Embryonic facial prominence (tissue), 1 donor: ENCODE measurements around the gene MEOX1.
A peak's percentile ranks its signal among the peaks of the same experiment; 100 is the strongest.

Source experiments
- DNase-seq: peaks from one replicate; pipeline ENCODE4 v3.0.0-alpha.2; 2016; ENCODE audit errors: extremely low spot score

MEOX1 gene

DNA sequence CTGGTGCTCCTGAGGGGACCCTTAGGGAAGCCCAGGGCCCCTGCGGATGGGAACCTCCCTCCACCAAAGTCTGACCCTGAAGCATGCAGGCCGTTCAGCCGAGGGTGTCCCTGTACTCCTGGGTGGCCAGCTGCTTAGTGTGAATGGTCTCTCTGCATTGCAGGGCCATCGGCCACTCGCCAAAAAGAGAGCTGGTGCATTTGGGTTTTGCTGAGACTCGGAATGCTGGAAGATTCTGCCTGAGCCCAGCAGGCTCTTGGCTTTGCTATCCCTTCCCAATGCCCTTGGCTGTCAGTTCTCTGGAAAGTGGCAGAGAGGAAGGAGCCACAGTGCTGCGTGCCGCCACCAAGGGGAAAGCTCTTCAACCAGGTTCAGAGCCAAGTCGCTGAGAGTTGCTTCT lies 2.8 kb downstream of the MEOX1 start:
- no peak for DNase-seq

- DNase-seq: no peak
These were observed 5.9 kb downstream of the MEOX1 start for GRCh38 chr17:43655693-43656255.

DNA sequence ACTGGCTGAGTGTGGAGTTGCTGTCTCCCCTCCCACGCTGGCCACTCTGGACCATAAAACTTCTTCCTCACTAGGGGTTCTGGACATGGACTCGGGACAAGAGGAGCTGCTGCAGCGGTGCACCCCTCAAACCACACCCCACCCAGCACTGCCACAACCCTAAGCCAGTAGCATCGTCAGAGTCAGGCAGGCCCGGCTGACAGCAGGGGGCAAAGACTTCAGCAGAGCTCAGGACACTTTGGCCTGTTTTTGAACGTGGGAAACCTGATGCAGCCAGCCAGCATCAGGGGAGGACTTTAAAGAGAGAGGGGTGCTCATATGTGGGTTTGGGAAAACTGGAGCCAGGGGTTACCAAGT lies 9.6 kb downstream of the MEOX1 start:
- no peak for DNase-seq

- DNase-seq: no peak
These were observed 11.3 kb downstream of the MEOX1 start for GRCh38 chr17:43650471-43650870.

DNA sequence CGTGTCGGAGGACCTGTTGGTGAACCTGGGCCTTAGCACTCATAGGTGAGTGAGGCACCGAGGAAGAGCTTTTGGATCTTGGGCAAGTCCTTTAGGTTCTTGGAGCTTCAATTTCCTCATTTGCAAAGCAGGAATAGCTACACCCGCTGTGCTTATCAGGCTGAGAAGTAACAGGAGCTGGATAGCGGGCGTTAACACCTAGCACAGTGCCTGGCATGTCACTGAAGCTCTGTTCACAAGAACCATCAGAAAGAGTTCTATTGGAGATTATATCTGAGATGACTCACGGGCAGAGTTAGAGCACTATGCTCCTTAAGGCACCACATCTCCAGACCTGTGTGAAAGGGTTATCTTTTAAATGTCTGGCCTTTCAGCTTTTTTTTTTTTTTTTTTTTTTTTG lies 12.8 kb downstream of the MEOX1 start:
- no peak for DNase-seq

- no peak for DNase-seq
These were observed 15.8 kb downstream of the MEOX1 start for GRCh38 chr17:43645765-43646481.

DNA sequence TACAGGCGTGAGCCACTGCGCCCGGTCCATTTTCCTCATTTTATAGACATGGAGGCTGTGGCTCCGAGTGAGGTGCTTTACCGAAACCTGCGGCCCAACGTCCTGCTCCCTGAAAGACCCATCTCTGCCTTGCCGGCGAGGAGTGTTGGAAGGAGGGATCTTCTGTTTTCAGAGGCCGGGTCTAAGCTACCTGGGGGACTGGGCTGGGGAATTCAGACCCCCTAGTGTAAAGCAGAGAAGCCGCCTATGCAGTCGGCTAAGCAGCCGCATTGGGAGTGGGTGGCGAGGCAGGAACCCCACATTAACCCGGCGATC lies 16.3 kb downstream of the MEOX1 start:
- DNase-seq: no peak

DNA sequence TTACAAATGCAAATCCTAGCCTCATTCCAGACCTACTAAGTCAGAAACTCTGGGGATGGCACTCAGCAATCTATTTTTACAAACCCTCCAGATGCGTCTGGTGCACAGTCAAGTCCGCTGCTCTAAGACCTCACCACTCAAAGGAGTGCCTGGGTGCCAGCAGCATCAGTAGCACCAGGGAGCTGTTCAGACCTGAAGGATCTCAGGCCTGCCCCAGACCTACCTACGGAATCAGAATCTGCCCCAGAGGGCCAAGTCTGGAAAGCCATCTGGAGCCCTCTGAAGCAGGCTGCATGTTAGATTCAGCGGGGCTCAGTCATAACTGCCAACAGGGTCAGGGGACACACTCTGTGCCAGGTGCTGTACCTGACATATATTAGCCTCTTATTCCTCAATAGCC lies 17.6 kb downstream of the MEOX1 start:
- no peak for DNase-seq

DNA sequence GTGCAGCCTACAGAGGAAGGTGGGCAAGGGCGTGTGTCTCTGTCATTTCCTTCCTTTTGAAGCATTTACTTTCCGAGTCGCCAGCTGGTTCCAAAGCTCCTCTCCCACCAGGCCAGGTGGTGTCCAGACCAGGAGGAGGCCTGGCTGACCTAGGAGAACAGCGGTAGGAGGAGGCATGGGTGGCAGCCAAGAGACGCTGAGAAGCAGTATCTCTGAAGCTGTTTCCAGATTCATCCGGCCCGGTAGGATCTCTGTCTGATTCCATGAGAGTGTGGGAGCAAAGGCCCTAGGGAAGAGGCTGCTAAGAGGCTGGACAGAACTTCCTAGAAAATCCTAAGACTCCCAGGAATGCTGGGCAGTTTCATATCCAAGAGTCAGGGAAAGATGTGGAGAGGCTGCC lies 20.3 kb downstream of the MEOX1 start:
- no peak for DNase-seq

DNA sequence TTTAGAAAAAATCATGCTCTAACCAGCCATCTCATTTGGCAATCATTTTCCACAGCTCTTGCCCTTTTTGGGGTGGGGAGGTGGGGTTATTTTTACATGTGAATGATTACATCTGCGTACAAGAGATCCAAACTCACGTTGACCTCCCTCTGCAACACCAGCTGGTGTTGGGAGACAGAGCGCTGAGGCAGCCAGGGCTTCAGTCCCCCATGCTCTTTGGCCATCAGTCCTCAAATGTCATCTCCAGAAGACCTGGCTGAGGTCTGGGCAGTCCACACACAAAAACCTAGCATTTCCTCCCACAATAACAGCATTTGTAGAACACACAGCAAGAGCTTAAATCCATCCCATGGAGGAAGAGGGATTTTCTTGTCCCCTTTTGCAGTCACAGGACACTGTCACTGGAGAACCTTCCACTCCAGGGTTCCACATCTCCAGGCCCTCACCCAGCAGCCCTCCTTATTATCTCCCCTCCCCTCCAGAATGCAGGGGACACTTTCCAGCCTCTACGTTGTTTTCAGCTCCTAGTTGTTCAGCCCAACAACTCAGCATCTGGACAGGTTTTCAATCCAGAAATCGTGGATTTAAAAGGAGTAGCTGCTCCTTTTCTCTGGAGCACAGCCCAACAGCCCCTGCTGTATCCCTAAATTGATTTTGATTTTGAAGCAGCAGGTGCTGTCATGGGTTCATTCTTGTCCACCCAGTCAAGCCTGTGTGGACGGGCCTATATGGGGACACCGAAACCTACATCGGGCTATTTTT lies 21.1 kb downstream of the MEOX1 start:
- DNase-seq: no peak

GRCh38 chr17:43637563-43638323 lies 24.0 kb downstream of the MEOX1 start:
- DNase-seq: no peak

GRCh38 chr17:43636426-43636825 lies 25.3 kb downstream of the MEOX1 start:
- DNase-seq: no peak

- no peak for DNase-seq
These were observed 27.1 kb downstream of the MEOX1 start for GRCh38 chr17:43634591-43635125.

GRCh38 chr17:43632221-43632620 lies 29.5 kb downstream of the MEOX1 start:
- DNase-seq: no peak

DNA sequence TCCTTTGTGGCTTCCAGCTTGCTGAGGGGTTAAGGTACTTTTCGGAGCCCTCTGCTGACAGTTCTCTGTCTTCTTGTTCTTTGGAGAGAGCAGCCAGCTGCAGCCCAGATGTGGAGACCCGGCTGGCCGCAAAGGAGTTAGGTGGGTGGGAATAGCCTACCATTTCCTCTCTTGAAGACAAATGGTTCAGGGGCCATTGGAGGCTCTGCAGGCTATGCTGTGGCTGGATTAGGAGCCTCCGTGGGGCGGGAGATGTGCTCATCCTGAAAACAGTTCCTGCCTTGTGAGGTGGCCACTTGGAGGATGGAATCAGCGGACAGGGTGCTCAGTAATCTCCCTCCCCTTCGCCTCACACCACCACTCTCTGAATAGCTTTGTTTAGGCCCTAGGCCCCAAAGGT lies 30.3 kb downstream of the MEOX1 start:
- no peak for DNase-seq

DNA sequence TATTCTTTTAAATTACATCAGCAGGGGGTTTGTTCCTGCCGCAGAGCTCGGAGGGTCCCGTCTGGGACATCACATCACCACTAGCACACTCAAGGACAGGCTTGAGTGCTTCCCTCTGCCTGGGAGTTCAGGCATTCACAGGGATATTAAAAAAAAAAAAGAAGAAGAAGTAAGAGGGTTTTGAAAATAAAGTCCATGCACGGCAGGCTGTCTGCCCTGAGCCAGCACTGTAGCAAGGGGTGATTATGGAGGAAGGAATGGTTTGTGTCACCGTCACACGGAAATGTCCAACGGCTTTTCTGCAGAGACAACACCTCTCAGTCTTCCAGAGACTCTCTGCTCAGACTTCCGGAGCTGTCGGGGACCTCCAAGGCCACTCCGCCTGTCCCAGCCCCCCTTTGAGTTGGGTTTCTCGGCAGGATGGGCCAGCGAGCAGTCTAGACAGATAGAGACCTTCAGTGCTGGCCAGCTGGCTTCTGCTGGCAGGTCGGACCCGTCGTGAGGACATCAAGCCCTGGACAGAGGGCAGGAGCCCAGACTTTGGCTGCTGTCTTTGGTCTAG lies 33.6 kb downstream of the MEOX1 start:
- peak; percentile 25 for DNase-seq

DNA sequence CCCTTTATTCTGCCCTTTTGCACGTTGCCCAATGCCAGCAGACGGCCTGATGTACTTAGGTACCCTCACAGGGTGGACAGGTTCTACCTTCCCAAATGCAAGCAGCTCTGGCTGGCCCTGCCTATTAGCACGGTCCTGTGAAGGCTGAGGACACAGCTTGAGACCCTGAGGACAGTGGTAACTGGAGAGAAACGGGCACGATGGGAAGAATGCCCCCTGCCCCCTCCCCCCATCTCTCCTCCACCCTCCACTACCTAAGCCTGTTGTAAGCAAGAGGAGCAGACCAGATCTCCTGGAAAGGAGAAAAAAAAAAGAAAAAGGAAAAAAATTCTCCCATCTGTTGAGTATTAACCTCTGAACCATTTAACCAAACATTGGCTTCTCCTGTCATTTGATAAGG lies 34.1 kb downstream of the MEOX1 start:
- DNase-seq: no peak

DNA sequence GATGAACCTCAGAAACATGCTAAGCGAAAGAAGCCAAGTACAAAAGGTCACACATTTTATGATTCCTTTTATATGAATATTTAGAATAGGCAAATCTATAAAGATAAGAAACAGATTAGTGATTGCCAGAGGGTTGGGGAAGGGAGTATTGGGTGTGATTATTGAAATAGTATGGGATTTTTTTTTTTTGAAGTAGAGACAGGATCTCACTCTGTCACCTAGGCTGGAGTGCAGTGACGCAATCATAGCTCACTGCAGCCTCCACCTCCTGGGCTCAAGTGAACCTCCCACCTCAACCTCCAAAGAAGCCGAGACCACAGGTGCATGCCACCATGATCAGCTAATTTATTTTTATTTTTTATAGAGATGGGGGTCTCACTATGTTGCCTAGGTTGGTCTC lies 35.7 kb downstream of the MEOX1 start:
- DNase-seq: no peak

DNA sequence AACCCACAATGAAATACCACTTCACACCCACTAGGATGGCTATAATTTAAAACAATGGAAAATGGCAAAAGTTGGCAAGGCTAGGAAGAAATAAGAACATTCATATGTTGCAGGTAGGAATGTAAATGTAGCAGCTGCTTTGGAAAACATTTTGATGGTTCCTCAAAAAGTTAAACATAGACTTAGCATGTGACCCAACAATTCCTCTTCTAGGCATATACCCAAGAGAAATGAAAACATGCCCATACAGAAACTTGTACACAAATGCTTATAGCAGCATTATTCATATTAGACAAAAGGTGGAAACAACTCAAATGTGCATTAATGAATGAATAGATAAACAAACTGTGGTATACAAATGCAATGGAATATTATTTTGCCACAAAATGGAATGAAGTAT lies 36.1 kb downstream of the MEOX1 start:
- no peak for DNase-seq

DNA sequence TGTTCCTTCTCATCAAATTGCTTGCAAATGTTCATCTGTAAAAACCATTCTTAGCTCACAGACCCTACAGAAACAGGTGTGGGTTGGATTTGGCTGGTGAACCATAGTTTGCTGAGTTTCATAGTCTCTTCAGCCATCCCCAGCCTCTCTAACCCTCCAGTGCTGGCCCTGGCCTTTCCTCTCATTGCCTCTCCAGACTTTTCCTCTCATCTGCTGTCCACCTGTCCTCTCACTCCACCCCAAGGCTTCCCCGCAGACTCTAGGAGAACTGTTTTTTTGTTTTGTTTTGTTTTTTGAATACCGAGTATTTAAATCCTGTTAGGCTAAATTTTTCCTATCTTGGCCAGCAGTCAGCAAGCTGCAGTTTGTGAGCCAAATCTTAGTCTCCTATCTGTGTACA lies 41.1 kb downstream of the MEOX1 start:
- DNase-seq: no peak

- DNase-seq: no peak
These were observed 41.6 kb downstream of the MEOX1 start for GRCh38 chr17:43620147-43620546.

DNA sequence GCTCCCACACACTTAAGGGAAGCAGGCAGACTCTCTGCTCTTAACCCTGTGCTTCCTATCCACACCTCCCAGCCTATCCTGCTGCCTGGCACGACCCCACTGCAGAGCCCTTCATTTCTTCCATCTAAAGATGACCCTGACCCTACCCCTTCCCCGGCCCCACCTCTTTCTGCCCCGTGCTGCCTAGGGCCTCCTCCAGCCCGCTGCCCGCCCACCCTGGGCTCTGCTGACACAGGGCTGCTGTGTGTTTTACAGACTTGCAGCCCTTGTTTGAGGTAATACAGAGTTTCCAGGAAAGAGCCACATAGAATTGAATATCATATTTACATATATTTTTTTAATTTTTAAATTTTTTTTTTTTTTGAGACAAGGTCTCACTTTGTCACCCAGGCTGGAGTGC lies 42.0 kb downstream of the MEOX1 start:
- no peak for DNase-seq
